GM12874 (cell line): ENCODE data around the gene CCDC9B.
A peak's percentile ranks its signal among the peaks of the same experiment; 100 is the strongest.

Experiments
- TF ChIP-seq, protein P1 (sequence below): IDR thresholded peaks from 2 replicates; pipeline ENCODE4 v1.5.1; 2011; ENCODE audit warnings: low read depth, mild to moderate bottlenecking, control low read depth, low read length, moderate library complexity; ENCODE audit not compliant: insufficient read depth

Gene CCDC9B

DNA sequence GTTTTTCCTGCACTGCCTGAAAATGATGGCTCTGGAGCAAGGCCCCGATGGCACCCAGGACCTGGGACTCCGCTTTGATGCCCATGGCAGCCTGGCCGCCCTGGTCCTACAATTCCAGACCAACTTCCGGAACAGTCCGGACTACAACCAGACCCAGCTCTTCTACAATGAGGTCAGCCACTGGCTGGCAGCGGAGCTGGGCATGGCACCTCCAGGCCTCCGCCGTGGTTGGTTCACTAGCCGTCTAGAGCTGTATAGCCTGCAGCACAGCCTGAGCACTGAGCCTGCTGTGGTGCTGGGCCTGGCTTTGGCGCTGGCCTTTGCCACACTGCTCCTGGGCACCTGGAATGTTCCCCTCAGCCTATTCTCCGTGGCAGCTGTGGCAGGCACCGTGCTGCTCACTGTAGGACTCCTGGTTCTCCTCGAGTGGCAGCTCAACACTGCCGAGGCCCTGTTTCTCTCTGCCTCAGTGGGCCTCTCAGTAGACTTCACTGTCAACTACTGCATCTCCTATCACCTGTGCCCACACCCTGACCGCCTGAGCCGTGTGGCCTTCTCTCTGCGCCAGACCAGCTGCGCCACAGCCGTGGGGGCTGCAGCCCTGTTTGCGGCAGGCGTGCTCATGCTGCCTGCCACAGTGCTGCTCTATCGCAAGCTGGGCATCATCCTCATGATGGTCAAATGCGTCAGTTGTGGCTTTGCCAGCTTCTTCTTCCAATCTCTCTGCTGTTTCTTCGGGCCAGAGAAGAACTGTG, 28.2 kb upstream of the CCDC9B start:
- TF ChIP-seq, protein P1, sequence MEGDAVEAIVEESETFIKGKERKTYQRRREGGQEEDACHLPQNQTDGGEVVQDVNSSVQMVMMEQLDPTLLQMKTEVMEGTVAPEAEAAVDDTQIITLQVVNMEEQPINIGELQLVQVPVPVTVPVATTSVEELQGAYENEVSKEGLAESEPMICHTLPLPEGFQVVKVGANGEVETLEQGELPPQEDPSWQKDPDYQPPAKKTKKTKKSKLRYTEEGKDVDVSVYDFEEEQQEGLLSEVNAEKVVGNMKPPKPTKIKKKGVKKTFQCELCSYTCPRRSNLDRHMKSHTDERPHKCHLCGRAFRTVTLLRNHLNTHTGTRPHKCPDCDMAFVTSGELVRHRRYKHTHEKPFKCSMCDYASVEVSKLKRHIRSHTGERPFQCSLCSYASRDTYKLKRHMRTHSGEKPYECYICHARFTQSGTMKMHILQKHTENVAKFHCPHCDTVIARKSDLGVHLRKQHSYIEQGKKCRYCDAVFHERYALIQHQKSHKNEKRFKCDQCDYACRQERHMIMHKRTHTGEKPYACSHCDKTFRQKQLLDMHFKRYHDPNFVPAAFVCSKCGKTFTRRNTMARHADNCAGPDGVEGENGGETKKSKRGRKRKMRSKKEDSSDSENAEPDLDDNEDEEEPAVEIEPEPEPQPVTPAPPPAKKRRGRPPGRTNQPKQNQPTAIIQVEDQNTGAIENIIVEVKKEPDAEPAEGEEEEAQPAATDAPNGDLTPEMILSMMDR: no peak

DNA sequence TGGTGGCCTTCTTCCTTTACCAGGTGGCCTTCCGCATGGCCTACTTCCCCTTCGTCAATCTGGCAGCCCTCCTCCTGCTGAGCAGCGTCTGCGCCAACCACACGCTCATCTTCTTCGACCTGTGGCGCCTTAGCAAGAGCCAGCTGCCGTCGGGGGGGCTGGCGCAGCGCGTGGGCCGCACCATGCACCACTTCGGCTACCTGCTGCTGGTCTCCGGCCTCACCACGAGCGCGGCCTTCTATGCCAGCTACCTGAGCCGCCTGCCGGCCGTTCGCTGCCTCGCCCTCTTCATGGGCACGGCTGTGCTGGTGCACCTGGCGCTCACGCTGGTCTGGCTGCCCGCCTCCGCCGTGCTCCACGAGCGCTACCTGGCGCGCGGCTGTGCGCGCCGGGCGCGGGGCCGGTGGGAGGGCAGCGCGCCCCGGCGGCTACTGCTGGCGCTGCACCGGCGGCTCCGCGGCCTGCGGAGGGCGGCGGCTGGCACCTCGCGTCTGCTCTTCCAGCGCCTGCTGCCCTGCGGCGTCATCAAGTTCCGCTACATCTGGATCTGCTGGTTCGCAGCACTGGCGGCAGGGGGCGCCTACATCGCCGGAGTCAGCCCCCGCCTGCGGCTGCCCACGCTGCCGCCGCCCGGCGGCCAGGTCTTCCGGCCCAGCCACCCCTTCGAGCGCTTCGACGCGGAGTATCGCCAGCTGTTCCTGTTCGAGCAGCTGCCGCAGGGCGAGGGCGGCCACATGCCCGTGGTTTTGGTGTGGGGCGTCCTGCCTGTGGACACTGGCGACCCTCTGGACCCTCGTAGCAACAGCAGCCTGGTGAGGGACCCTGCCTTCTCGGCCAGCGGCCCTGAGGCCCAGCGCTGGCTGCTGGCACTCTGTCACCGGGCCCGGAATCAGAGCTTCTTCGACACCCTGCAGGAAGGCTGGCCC, 27.2 kb upstream of the CCDC9B start:
- TF ChIP-seq, protein P1: peak; percentile 93

DNA sequence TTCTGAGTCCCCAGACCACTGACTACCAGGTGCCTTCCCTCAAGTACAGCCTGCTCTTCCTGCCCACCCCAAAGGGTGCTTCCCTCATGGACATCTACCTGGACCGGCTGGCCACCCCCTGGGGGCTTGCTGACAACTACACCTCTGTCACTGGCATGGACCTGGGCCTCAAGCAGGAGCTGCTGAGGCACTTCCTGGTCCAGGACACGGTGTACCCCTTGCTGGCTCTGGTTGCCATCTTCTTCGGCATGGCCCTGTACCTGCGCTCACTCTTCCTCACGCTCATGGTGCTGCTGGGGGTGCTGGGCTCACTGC, 26.6 kb upstream of the CCDC9B start:
- TF ChIP-seq, protein P1: no peak

DNA sequence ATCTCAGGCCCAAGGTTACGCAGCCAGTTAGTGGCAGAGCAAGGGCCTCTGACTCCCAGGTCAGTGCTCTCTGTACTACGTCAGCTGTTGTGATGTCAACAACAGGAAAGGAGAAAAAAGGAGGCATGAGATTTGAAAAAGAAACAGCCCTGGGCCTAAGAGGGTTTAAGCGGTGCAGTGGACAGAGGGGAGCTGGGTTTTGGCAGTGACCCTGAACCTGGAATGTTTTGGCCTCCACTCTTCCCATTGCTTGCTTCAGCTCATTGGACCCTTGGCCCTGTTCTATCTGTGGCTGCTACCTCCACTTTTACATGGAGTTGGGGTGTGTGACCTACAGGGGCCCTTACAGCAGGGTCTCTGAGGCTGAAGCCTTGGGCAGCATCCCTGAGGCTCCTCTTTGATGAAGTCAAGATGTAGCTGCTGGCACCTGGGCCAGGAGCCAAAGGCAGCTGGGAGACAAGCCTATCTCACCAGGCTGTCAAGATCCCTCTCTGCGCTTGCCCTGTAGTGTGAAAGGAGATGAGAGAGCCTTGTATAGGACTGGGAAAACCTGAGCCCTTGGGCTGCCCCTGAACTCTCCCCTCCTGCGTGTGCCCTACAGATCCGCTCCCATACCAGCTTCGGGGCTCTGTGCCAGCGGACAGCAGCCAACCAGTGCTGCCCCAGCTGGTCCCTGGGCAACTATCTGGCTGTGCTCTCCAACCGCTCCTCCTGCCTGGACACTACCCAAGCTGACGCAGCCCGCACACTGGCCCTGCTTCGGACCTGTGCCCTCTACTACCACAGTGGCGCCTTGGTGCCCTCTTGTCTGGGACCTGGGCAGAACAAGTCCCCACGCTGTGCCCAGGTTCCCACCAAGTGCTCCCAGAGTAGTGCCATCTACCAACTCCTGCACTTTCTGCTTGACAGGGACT, 26.0 kb upstream of the CCDC9B start:
- TF ChIP-seq, protein P1: no peak

DNA sequence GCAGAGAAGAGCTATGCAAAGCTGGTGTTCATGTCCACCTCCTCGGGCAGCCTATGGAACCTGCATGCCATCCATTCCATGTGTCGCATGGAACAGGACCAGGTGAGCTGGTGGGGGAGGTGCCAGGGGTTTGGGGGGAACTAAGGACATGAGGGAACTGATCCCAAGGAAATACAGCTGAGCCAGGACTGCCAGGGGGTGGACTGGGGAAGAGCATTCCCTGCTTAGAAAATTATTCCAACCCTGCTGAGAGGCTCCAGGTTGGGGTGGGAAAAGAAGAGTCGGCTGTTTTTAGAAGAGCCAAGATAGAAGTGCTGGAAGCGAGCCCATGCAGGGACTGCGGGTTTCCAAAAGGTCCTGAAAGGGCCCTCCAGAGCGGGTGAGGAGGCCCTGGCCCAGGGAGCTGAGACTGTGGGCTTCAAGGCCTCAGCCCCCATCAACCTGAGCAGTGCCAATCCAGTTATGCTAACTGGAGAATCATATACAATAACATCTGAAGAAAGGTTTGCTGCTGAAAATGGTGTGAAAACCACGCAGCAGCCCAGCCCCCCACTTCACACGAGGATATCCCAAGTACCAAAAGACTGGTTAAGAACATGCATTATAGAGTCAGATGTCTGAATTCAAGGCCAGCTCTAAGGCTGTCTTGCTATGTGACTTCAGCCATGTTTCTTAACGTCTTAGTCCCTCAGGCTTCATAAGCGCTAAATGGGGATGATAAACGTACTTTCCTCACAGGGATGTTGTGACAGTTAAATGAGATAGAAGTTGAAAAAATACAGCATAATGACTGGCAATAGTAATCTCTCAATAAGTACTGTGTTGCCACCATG, 25.1 kb upstream of the CCDC9B start:
- TF ChIP-seq, protein P1: no peak

DNA sequence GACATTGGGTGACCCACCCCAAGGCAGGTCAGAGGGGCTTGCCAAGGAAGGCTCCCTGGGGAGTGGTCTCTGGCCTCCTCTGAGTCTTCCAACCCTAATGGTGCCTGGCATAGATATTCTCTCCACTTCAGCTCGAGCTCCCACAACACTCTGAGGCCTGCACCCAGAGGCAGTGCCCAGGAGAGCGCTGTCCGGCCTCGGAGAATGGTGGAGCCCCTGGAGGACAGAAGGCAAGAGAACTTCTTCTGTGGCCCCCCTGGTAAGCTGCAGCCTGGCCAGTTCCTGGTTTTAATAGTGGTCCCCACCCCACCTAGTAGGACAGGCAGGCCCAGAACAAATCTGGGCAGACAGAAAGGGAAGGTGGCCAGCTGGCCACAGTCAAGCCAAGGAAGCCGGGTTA, 24.3 kb upstream of the CCDC9B start:
- TF ChIP-seq, protein P1: no peak
